ENCODE data around the gene CACNB1. TPM values are rescaled to one million over a fixed set of nuclear protein-coding genes. Genes with fewer than 3 reads are reported as not detected.

Gene CACNB1
- total and polyA plus RNA-seq, 2 of the 13 experiments (the other 11 are each of a cell fraction or from before 2014, with no cell fraction given) = 0.75 to 1.5 TPM

DNA sequence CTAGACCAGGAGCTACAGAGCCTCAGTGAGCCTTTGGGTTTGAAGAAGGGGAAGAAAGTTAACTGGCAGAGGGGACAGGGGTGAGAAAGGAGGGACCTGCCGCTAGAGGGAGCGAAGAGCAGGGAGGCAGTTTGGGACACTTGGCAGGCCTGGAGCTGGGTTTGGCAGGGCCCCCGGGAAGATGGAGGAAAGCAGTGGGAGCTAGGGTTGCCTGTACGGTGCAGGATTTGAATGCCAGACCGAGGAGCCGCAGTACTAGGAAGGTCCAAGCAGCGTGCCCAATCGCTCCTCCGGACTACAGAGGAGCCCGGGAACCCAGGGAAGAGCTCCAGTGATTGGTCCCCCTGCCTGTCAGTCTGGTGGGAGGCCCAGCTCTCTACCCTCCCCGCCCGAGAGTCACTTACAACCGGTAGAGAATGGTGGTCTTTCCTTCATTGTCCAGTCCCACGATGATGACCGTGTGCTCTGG lies 32.8 kb downstream of the CACNB1 start (continued):
- TF ChIP-seq, protein P1, sequence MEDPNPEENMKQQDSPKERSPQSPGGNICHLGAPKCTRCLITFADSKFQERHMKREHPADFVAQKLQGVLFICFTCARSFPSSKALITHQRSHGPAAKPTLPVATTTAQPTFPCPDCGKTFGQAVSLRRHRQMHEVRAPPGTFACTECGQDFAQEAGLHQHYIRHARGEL (CRISPR knock-in tag; IDR thresholded peaks at IDR 0.05) = no peak
- TF ChIP-seq, protein P2, sequence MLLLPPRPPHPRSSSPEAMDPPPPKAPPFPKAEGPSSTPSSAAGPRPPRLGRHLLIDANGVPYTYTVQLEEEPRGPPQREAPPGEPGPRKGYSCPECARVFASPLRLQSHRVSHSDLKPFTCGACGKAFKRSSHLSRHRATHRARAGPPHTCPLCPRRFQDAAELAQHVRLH (CRISPR knock-in tag; IDR thresholded peaks at IDR 0.05; ENCODE audit: borderline replicate concordance, low read depth) = no peak
- TF ChIP-seq ZNF644 (CRISPR knock-in tag; IDR thresholded peaks at IDR 0.05; ENCODE audit: low read depth) (no peak), BORCS8-MEF2B (CRISPR knock-in tag; IDR thresholded peaks at IDR 0.05) (0 out of 2 replicates have a peak, but pooled peaks have one; percentile 30), ZNF589 (CRISPR knock-in tag; conservative IDR thresholded peaks at IDR 0.05) (no peak), SP2 (CRISPR knock-in tag; IDR thresholded peaks at IDR 0.05) (peak; percentile 79), GATAD2A (CRISPR knock-in tag; IDR thresholded peaks at IDR 0.05) (peak; percentile 41; the same call in 1 of the 2 replicates), ZNF570 (CRISPR knock-in tag; IDR thresholded peaks at IDR 0.05; ENCODE audit: borderline replicate concordance) (no peak), HNRNPLL (IDR thresholded peaks at IDR 0.05; ENCODE audit: low read depth, low read length, poor library complexity, severe bottlenecking) (no peak), ZNF224 (CRISPR knock-in tag; IDR thresholded peaks at IDR 0.05) (no peak), ZNF562 (CRISPR knock-in tag; IDR thresholded peaks at IDR 0.05; ENCODE audit: borderline replicate concordance) (no peak), KDM3A (CRISPR knock-in tag; IDR thresholded peaks at IDR 0.05; ENCODE audit: low read depth) (no peak), ZMAT3 (CRISPR knock-in tag; conservative IDR thresholded peaks at IDR 0.05) (0 out of 2 replicates have a peak, but pooled peaks have one; percentile 34), ZNF136 (CRISPR knock-in tag; IDR thresholded peaks at IDR 0.05; ENCODE audit: low read depth) (no peak), ZNF383 (CRISPR knock-in tag; IDR thresholded peaks at IDR 0.05; ENCODE audit: borderline replicate concordance) (no peak), ZBTB21 (CRISPR knock-in tag; IDR thresholded peaks at IDR 0.05) (no peak), ZNF672 (CRISPR knock-in tag; IDR thresholded peaks at IDR 0.05) (no peak), HMG20A (CRISPR knock-in tag; IDR thresholded peaks at IDR 0.05; ENCODE audit: borderline replicate concordance) (no peak), ZIK1 (CRISPR knock-in tag; IDR thresholded peaks at IDR 0.05; ENCODE audit: borderline replicate concordance, low read depth) (no peak)
- TF ChIP-seq, protein P3, sequence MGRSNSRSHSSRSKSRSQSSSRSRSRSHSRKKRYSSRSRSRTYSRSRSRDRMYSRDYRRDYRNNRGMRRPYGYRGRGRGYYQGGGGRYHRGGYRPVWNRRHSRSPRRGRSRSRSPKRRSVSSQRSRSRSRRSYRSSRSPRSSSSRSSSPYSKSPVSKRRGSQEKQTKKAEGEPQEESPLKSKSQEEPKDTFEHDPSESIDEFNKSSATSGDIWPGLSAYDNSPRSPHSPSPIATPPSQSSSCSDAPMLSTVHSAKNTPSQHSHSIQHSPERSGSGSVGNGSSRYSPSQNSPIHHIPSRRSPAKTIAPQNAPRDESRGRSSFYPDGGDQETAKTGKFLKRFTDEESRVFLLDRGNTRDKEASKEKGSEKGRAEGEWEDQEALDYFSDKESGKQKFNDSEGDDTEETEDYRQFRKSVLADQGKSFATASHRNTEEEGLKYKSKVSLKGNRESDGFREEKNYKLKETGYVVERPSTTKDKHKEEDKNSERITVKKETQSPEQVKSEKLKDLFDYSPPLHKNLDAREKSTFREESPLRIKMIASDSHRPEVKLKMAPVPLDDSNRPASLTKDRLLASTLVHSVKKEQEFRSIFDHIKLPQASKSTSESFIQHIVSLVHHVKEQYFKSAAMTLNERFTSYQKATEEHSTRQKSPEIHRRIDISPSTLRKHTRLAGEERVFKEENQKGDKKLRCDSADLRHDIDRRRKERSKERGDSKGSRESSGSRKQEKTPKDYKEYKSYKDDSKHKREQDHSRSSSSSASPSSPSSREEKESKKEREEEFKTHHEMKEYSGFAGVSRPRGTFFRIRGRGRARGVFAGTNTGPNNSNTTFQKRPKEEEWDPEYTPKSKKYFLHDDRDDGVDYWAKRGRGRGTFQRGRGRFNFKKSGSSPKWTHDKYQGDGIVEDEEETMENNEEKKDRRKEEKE (IDR thresholded peaks at IDR 0.05) = no peak
- TF ChIP-seq, protein P4, sequence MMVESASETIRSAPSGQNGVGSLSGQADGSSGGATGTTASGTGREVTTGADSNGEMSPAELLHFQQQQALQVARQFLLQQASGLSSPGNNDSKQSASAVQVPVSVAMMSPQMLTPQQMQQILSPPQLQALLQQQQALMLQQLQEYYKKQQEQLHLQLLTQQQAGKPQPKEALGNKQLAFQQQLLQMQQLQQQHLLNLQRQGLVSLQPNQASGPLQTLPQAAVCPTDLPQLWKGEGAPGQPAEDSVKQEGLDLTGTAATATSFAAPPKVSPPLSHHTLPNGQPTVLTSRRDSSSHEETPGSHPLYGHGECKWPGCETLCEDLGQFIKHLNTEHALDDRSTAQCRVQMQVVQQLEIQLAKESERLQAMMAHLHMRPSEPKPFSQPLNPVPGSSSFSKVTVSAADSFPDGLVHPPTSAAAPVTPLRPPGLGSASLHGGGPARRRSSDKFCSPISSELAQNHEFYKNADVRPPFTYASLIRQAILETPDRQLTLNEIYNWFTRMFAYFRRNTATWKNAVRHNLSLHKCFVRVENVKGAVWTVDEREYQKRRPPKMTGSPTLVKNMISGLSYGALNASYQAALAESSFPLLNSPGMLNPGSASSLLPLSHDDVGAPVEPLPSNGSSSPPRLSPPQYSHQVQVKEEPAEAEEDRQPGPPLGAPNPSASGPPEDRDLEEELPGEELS (CRISPR knock-in tag; IDR thresholded peaks at IDR 0.05) = 0 out of 2 replicates have a peak, but pooled peaks have one; percentile 2
- TF ChIP-seq, protein P5, sequence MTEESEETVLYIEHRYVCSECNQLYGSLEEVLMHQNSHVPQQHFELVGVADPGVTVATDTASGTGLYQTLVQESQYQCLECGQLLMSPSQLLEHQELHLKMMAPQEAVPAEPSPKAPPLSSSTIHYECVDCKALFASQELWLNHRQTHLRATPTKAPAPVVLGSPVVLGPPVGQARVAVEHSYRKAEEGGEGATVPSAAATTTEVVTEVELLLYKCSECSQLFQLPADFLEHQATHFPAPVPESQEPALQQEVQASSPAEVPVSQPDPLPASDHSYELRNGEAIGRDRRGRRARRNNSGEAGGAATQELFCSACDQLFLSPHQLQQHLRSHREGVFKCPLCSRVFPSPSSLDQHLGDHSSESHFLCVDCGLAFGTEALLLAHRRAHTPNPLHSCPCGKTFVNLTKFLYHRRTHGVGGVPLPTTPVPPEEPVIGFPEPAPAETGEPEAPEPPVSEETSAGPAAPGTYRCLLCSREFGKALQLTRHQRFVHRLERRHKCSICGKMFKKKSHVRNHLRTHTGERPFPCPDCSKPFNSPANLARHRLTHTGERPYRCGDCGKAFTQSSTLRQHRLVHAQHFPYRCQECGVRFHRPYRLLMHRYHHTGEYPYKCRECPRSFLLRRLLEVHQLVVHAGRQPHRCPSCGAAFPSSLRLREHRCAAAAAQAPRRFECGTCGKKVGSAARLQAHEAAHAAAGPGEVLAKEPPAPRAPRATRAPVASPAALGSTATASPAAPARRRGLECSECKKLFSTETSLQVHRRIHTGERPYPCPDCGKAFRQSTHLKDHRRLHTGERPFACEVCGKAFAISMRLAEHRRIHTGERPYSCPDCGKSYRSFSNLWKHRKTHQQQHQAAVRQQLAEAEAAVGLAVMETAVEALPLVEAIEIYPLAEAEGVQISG (CRISPR knock-in tag; IDR thresholded peaks at IDR 0.05) = 0 out of 2 replicates have a peak, but pooled peaks have one; percentile 23
